ENCODE results near the gene NCK2.

Gene NCK2

DNA sequence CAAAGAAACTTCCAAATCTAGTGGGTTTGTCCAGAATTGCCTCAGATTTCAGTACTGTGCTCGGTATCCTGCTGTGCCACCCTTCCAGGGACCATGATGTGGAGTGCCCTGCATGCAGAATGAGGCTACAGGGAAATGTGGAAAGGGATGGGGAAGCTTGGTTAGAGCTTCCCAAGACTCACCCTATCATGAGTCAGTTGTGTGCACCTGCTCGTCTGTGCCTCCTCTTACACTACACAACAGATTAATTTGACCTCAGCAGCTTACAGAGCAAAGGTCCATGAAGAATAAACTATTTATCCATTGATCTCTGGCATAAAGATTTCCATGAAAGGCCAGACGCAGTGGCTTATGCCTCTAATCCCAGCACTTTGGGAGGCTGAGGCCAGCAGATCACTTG lies 21.3 kb upstream of the NCK2 start:
- Mint-ChIP-seq H3K4me3 (no peak overlapping the region), H3K4me1 (ENCODE audit: low read depth in 2 of 2) (peaks cover 0 to 5% of the 10 kb centered on the region in 2 donors), H3K9me3 (peaks cover 2 to 8% of the 10 kb centered on the region in 2 donors), H3K36me3 (ENCODE audit: insufficient read depth) (no peaks in the 10 kb centered on the region), H3K27ac (no peak overlapping the region), H3K27me3 (peaks cover 8 to 11% of the 10 kb centered on the region in 2 donors)
- no peak for DNase-seq
- no peak for ATAC-seq (replicated peaks)

DNA sequence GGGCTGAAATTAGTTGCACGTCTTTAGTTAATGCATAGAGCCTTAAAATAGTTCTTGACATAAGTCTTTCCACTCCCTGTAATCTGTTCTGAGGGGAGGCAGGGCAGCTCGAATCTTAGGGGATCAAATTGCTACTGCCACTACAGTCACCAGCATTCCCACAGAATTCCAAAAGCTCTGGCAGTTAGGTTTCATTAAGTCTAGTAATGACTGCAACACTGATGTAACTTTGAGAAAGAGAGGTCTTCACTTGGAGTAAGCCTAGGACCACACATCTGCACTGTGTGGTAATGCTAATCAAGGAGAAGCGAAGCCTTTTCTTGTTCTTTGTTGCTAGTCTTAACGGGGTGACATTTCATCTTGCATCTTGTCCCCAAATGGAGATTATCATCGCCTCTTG lies 19.3 kb upstream of the NCK2 start:
- Mint-ChIP-seq H3K4me1 (ENCODE audit: low read depth in 2 of 2) (peaks cover 0 to 5% of the 10 kb centered on the region in 2 donors), H3K9me3 (peaks cover 2 to 8% of the 10 kb centered on the region in 2 donors), H3K27me3 (no peaks in the 10 kb centered on the region), H3K27ac (no peak overlapping the region), H3K36me3 (ENCODE audit: insufficient read depth) (no peaks in the 10 kb centered on the region), H3K4me3 (no peak overlapping the region)
- ATAC-seq (replicated peaks) (no peak), DNase-seq (no peak)

DNA sequence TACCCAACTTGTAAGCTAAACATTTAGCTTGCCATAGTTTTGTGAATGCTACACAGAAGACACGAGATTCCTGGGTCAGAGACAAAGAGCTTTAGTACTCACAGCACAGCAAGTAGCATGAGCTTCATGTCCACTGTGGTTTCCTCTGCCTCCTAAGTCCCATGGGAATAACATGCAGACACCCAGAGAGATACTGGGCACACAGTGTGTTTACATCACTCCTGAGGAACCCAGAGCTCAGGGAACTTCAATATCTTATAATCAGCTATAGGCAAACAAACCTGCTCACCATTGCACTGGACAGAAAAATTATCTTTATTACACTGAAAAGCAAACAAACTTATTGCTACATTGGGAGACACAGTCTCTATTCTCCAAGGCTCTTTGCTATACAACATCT lies 14.5 kb upstream of the NCK2 start:
- H3K27me3 Mint-ChIP-seq, result no peaks in the 10 kb centered on the region
- ATAC-seq (replicated peaks) (no peak), DNase-seq (no peak)
- H3K27ac Mint-ChIP-seq, result no peak overlapping the region
- H3K36me3 Mint-ChIP-seq (ENCODE audit: insufficient read depth), result no peaks in the 10 kb centered on the region
- H3K9me3 Mint-ChIP-seq, result peaks cover 2 to 8% of the 10 kb centered on the region in 2 donors
- H3K4me3 Mint-ChIP-seq, result no peak overlapping the region
- peaks cover 8 to 20% of the 10 kb centered on the region in 2 donors for H3K4me1 Mint-ChIP-seq (ENCODE audit: low read depth in 2 of 2)

DNA sequence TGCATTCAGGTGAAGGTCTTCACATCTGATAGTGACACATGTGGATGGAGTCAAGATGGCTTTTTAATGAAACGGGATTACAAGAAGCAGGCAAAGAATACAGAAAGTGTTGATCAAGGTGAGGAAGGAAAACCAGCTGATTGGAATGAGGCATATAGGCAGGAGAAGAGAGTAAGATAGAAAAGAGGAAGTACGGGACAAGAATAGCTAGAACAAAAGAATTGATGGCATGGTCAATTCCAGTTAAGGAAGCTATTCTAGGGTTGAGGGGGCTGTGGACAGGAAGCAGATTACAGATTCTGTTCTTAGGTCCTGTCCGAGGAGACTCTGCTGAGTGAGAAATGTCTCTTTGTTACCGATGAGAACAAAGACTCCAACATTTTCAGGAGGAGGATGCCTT lies 13.2 kb upstream of the NCK2 start:
- no peak for ATAC-seq (replicated peaks)
- peaks cover 11 to 20% of the 10 kb centered on the region in 2 donors for H3K4me1 Mint-ChIP-seq (ENCODE audit: low read depth in 2 of 2)

DNA sequence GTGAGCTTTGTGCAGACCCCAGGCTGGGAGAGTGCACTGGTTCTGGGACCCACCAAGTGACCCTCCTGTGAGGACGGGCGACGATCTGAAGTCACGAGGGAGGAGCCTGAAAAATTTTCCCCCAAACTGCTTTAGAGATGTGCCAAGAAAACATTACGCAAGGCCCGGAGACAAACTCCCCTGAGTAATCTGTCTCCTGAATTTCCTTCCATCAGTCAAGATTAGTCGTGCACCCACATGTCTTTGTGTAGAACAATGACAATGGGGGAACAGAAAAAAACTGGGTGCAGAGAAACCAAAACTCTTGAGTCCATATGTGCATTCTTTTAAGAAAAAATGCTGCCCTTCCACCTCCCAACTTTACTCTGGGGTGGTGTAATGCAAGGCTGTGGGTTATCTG lies 12.6 kb upstream of the NCK2 start:
- H3K4me1 Mint-ChIP-seq (ENCODE audit: low read depth in 2 of 2), result peaks cover 11 to 20% of the 10 kb centered on the region in 2 donors
- H3K27me3 Mint-ChIP-seq, result no peaks in the 10 kb centered on the region
- no peaks in the 10 kb centered on the region for H3K36me3 Mint-ChIP-seq (ENCODE audit: insufficient read depth)
- ATAC-seq (replicated peaks), result no peak
- no peak overlapping the region for H3K4me3 Mint-ChIP-seq
- no peak overlapping the region for H3K27ac Mint-ChIP-seq
- DNase-seq, result no peak
- peaks cover 0 to 1% of the 10 kb centered on the region in 2 donors for H3K9me3 Mint-ChIP-seq

More for the DNA sequence above, 13.2 kb upstream of the NCK2 start:
- Mint-ChIP-seq H3K9me3 (peaks cover 2 to 7% of the 10 kb centered on the region in 2 donors), H3K27me3 (no peaks in the 10 kb centered on the region), H3K27ac (no peak overlapping the region), H3K4me3 (no peak overlapping the region), H3K36me3 (ENCODE audit: insufficient read depth) (no peaks in the 10 kb centered on the region)
- DNase-seq, result no peak

DNA sequence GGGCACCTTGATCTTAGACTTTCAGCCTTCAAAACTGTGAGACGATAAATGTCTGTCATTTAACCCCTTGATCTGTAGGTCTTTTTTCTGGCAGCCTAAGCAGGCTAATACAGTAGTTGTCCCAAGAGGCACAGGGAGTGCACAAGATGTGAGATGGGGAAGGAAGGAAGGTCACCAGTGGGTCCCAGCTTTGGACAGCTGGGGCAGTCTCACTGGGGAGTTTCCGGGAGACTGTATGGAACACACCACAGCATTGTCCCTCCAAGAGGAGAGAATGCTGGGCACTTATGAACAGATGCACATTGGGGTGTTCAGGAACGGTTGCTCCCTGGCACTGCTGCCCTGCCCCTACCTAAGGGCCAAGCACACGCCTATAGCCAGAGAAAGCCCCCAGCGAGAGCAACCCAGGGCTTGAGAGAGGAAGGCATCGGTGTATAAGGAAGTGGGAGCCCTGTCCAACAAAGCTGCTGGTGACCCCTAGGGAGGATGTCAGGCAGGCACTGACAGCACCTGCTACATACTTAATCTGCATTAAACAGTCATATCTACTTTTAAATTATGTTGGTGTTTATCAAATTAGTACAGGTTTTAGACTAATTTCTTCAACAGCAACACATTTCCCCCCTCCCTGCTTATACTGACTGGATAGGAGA lies 11.6 kb upstream of the NCK2 start:
- Mint-ChIP-seq H3K4me1 (ENCODE audit: low read depth in 2 of 2) (peaks cover 13 to 23% of the 10 kb centered on the region in 2 donors), H3K4me3 (no peak overlapping the region), H3K27me3 (no peaks in the 10 kb centered on the region), H3K27ac (no peak overlapping the region), H3K36me3 (ENCODE audit: insufficient read depth) (no peaks in the 10 kb centered on the region), H3K9me3 (no peaks in the 10 kb centered on the region)
- DNase-seq (no peak), ATAC-seq (replicated peaks) (no peak)

DNA sequence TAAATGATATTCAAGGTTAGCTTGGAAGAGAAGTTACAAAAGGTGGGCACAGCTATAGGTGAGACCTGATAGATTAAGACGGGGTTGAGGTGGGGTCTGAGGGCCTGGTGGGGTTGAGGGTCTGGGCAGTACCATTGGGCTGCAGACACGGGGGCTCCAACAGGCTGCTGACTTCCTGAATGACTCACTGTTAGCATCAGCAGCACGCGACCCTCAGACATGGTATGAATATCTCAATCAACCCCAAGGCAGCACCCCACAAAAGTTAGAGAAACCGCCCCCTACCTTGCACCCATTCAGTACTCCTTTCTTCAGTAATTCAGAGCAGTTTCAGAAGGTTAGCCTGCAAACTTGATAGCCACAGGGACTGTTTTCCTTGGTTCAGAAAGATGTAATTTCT lies 10.8 kb upstream of the NCK2 start:
- Mint-ChIP-seq H3K36me3 (ENCODE audit: insufficient read depth) (peaks cover 4% of the 10 kb centered on the region), H3K27me3 (no peaks in the 10 kb centered on the region), H3K27ac (no peak overlapping the region), H3K4me1 (ENCODE audit: low read depth in 2 of 2) (peaks cover 16 to 31% of the 10 kb centered on the region in 2 donors), H3K4me3 (no peak overlapping the region), H3K9me3 (no peaks in the 10 kb centered on the region)
- DNase-seq (no peak), ATAC-seq (replicated peaks) (no peak)

DNA sequence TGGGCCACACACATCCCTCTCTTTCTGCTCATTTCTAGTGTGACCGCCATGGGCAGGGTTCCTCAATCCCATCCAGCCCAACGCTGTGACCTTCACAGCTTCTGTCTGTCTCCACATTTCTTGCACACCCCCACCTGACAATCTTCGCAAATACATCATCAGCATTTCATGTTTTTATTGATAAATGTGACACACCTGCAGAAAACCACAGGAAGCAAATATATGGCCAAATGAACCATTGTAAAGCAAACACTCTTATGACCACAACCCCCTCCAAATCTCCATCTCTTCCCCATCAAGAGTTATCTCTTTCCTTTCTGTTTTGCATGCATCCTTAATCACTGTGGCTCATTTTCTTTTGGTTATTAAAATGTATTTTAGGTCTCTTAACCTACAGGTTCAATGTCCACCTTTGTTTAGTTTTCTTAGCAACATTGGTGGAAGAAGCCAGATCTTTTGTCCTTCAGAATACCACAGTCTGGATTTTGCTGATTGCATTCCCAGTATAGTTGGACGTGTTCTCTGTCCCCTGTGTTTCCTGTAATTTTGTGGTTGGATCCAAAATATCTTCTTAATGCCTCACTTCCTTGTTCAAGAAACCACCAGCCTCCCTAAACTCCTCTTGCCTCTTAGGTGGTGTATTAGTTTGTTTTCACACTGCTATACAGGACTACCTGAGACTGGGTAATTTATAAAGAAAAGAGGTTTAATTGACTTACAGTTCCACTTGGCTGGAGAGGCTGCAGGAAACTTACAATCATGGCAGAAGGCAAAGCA lies 9.8 kb upstream of the NCK2 start:
- DNase-seq, result no peak
- H3K36me3 Mint-ChIP-seq (ENCODE audit: insufficient read depth), result peaks cover 5% of the 10 kb centered on the region
- no peaks in the 10 kb centered on the region for H3K9me3 Mint-ChIP-seq
- peaks cover 26 to 42% of the 10 kb centered on the region in 2 donors for H3K4me1 Mint-ChIP-seq (ENCODE audit: low read depth in 2 of 2)
- no peak overlapping the region for H3K4me3 Mint-ChIP-seq
- no peak for ATAC-seq (replicated peaks)
- H3K27me3 Mint-ChIP-seq, result no peaks in the 10 kb centered on the region
- no peak overlapping the region for H3K27ac Mint-ChIP-seq

DNA sequence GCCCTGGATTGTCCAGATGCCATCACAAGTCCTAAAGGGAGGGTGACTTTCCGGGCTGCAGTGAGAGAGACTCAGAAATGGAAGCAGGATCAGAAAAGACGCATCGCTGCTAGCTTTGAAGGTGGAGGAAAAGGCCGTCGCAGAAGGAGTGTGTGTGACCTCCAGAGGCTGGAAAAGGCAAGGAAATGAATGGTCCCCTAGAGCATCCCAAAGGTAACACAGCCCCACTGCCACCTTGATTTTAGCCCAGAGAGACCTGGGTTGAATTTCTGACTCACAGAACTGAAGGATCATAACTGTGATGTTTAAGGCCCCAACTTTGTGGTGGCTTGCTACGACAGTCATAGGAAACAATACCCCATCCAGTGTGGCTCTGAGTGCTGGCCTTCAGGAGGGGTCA lies 8.6 kb upstream of the NCK2 start:
- Mint-ChIP-seq H3K9me3 (peaks cover 0 to 2% of the 10 kb centered on the region in 2 donors), H3K27ac (no peak overlapping the region), H3K27me3 (no peaks in the 10 kb centered on the region), H3K4me3 (no peak overlapping the region), H3K36me3 (ENCODE audit: insufficient read depth) (peaks cover 7% of the 10 kb centered on the region), H3K4me1 (ENCODE audit: low read depth in 2 of 2) (peaks cover 37 to 54% of the 10 kb centered on the region in 2 donors)
- no peak for DNase-seq
- no peak for ATAC-seq (replicated peaks)

DNA sequence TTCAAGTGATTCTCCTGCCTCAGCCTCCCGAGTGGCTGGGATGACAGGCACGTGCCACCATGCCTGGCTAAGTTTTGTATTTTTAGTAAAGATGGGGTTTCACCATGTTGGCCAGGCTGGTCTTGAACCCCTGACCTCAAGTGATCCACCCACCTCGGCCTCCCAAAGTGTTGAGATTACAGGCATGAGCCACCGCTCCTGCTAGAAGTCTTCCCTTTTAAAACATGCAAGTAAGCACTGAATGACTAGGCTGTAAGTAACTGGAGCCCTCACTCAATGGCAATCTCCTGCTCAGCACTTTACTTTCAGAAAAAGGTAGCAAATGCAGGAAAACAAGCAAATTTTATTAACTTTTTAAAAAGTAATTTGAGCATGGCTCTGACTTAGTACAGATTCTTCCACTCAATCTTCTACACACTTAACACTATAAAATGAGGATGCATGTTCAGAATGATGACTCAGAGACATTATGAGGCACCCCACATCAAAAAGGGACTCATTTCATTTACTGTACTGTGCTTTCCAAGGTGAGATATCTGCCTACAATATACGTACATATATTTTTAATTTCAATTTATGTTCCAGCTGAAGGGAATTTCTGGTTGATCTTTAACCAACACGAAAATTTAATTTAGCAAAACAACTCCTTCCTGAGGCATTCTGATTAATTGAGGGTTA lies 6.6 kb upstream of the NCK2 start:
- Mint-ChIP-seq H3K9me3 (peaks cover 0 to 2% of the 10 kb centered on the region in 2 donors), H3K27me3 (no peaks in the 10 kb centered on the region), H3K27ac (peak overlapping the region; percentile 89 to 92), H3K4me3 (peak overlapping the region; percentile 53 to 56), H3K36me3 (ENCODE audit: insufficient read depth) (peaks cover 15% of the 10 kb centered on the region), H3K4me1 (ENCODE audit: low read depth in 2 of 2) (peaks cover 44 to 63% of the 10 kb centered on the region in 2 donors)
- no peak for DNase-seq
- ATAC-seq (replicated peaks), result peak; percentile 88

DNA sequence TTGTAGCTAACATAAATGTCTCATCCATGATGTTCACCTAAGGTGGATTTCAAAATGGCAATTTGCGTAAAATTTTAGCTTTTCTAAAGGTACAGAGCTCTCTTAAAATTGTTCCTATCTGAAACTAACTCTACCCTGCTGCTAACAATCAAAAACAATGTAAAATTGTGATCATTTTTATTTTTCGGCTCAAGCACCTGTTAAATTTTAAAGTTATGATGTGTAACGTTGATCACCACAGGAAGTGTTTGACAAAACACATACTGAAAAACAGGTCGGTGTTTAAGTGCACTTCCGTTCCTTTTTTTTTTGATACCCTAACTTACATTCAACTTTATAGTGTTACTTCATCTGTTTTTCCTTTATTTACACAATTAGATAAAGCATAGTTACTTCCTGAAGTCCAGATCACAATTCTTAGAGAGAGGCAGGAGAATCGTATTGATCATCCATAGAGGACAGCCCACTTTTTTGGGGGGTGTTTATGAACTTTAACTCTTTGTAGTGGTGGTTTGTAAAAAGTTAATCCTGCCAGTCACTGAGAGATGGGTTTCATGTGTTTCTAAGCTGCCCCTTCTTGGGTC lies 6.0 kb upstream of the NCK2 start:
- Mint-ChIP-seq H3K27ac (peak overlapping the region; percentile 89 to 92), H3K27me3 (no peaks in the 10 kb centered on the region), H3K4me1 (ENCODE audit: low read depth in 2 of 2) (peaks cover 43 to 60% of the 10 kb centered on the region in 2 donors), H3K9me3 (peaks cover 0 to 2% of the 10 kb centered on the region in 2 donors), H3K4me3 (peak overlapping the region; percentile 53 to 56), H3K36me3 (ENCODE audit: insufficient read depth) (peaks cover 17% of the 10 kb centered on the region)
- ATAC-seq (replicated peaks) (peak; percentile 80), DNase-seq (no peak)

DNA sequence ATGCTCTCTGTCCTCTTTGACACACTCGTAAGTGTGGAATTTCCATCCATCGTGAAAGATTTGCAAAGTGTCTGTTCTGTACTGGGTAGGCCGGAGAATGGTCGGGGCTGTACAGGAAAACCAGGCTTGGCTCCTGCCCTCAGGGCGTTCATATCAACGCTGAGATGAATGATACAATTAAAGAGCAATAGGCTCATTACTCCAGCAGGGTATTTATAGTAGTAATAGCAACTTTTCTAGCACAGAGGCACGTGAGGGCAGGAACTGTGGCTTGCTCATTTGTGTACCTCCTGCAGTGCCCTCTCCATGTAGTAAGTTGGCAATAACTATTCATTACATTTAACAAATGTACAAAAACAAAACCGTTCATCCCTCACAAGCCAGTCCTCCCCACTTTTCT lies 5.3 kb upstream of the NCK2 start:
- H3K4me1 Mint-ChIP-seq (ENCODE audit: low read depth in 2 of 2), result peaks cover 48 to 58% of the 10 kb centered on the region in 2 donors
- H3K9me3 Mint-ChIP-seq, result peaks cover 0 to 2% of the 10 kb centered on the region in 2 donors
- H3K36me3 Mint-ChIP-seq (ENCODE audit: insufficient read depth), result peaks cover 24% of the 10 kb centered on the region
- no peak for DNase-seq
- peak overlapping the region; percentile 53 to 56 for H3K4me3 Mint-ChIP-seq
- peak; percentile 22 for ATAC-seq (replicated peaks)
- peak overlapping the region; percentile 89 to 92 for H3K27ac Mint-ChIP-seq
- no peaks in the 10 kb centered on the region for H3K27me3 Mint-ChIP-seq

DNA sequence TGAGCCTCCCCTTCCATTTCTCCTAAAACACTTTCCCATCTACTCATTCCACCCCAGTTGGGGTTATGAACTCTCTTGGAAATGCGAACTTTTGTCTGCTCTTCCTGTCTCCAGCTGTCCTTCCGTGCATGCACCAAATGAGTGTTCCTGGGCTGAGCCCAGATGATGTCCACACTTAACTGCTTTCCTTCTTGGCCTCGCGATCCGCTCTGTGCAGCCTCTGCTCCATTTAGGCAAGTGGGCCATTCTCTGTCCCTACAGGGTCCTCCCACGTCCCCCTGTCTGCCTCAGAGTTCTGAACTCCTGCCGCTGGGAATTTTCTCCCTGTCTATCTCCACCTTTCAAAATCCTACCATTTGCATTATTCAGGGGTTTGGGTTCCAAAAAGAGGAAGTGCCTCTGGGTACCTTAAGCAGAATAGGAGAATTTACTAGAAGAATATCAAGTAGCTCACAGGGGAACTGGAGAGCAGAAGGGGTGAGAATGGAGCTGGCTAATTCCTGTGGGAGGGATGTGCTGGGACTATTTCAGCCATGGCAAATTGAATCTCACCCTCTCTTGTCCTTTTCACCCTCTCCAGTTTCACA lies 4.7 kb upstream of the NCK2 start:
- no peak for ATAC-seq (replicated peaks)
- Mint-ChIP-seq H3K4me3 (peak overlapping the region; percentile 53 to 56), H3K27me3 (no peaks in the 10 kb centered on the region), H3K4me1 (ENCODE audit: low read depth in 2 of 2) (peaks cover 42 to 52% of the 10 kb centered on the region in 2 donors), H3K27ac (peak overlapping the region; percentile 89 to 92), H3K36me3 (ENCODE audit: insufficient read depth) (peaks cover 25% of the 10 kb centered on the region), H3K9me3 (peaks cover 0 to 2% of the 10 kb centered on the region in 2 donors)
- DNase-seq, result no peak

Measured in effector memory CD8-positive, alpha-beta T cell (primary cell).